Keratinocyte (primary cell): ENCODE measurements around the gene STYK1. TPM values are rescaled to one million over a fixed set of nuclear protein-coding genes. Genes with fewer than 3 reads are reported as not detected.

ENCODE experiments used
- polyA plus RNA-seq, 5 experiments: library from polyadenylated mRNA; depleted of rRNA in 3 of 5; stranded (reverse) in 3 of 5; stranded (forward) in 1 of 5; unstranded in 1 of 5; fragments of >200 nt; gene quantifications; 1 replicate in 1 of 5; 2 replicates in 3 of 5; 3 replicates in 1 of 5; pipeline versions ENCODE4 v1.2.1 to v1.2.3, GENCODE V29; 2011 to 2012; ENCODE audit warnings: missing spikeins in 2 of 5, low read depth in 1 of 5, low replicate concordance in 1 of 5

STYK1 gene
- polyA plus RNA-seq, 1 donor (not counting 4 experiments of a cell fraction or from before 2014, with no cell fraction given), result 2.8 TPM

Other genes starting within 250 kb of the STYK1 start
- 0.09 TPM in 1 of 3 replicates, not detected in the others for gene KLRC2, start 238.0 kb downstream of the STYK1 start, polyA plus RNA-seq
- gene KLRC1, start 220.7 kb downstream of the STYK1 start, polyA plus RNA-seq, result 0.07 TPM in 1 of 3 replicates, not detected in the others
- 0.42 to 0.66 TPM (median 0.52 TPM) in 3 replicates for gene EIF2S3B, start 168.2 kb downstream of the STYK1 start, polyA plus RNA-seq
- gene MAGOHB, start 60.4 kb downstream of the STYK1 start, polyA plus RNA-seq, result 13.3 to 34.2 TPM (median 23.1 TPM) in 3 replicates
- gene YBX3, start 49.3 kb upstream of the STYK1 start, polyA plus RNA-seq, result 127 to 367 TPM (median 170 TPM) in 3 replicates
- not detected in 3 replicates for gene TAS2R7, start 128.6 kb upstream of the STYK1 start, polyA plus RNA-seq
- gene TAS2R8, start 133.2 kb upstream of the STYK1 start, polyA plus RNA-seq, result not detected in 3 replicates
- gene TAS2R9, start 136.1 kb upstream of the STYK1 start, polyA plus RNA-seq, result not detected in 3 replicates
- 0.10 to 0.22 TPM in 2 of 3 replicates, not detected in the other for gene TAS2R10, start 152.3 kb upstream of the STYK1 start, polyA plus RNA-seq
- 2.5 to 4.0 TPM (median 2.7 TPM) in 3 replicates for gene PRR4, start 175.4 kb upstream of the STYK1 start, polyA plus RNA-seq
- gene PRH1, start 210.2 kb upstream of the STYK1 start, polyA plus RNA-seq, result 4.5 to 5.5 TPM (median 4.9 TPM) in 3 replicates
- gene TAS2R13, start 235.5 kb upstream of the STYK1 start, polyA plus RNA-seq, result 0.08 to 0.14 TPM in 2 of 3 replicates, not detected in the other